GM12878 (cell line): ENCODE data around the gene PCP2. TPM values are rescaled to one million over a fixed set of nuclear protein-coding genes. Genes with fewer than 3 reads are reported as not detected.

Experiments used
- CBFB ChIP-seq: IDR thresholded peaks from 2 replicates; pipeline ENCODE4 v1.6.1; 2016; ENCODE audit warnings: antibody characterized with exemption, low read depth
- E4F1 ChIP-seq: fragments of 450-650 bp; IDR thresholded peaks from 2 replicates; pipeline ENCODE4 v1.6.1; 2018; ENCODE audit warnings: borderline replicate concordance, mild to moderate bottlenecking; ENCODE audit not compliant: partially characterized antibody
- ELK1 ChIP-seq: IDR thresholded peaks from 2 replicates; pipeline ENCODE4 v1.6.1; 2012; ENCODE audit warnings: low read depth, low read length, improper control_type of control experiment
- ESRRA ChIP-seq: IDR thresholded peaks from 2 replicates; pipeline ENCODE4 v1.6.1; 2012; ENCODE audit warnings: mild to moderate bottlenecking, low read length, improper control_type of control experiment
- ETV6 ChIP-seq, 2 experiments: fragments of 450-650 bp in 1 of 2; IDR thresholded peaks in 1 of 2; conservative IDR thresholded peaks in 1 of 2; 2 replicates each; pipeline ENCODE4 v1.6.1; 2014; ENCODE audit warnings: antibody characterized with exemption in 1 of 2, borderline replicate concordance in 1 of 2, low read depth in 1 of 2, mild to moderate bottlenecking in 1 of 2, moderate library complexity in 1 of 2
- NBN ChIP-seq: fragments of 450-650 bp; IDR thresholded peaks from 2 replicates; pipeline ENCODE4 v1.6.1; 2016
- POLR2AphosphoS5 ChIP-seq: IDR thresholded peaks from 2 replicates; pipeline ENCODE4 v1.6.1; 2011; ENCODE audit warnings: mild to moderate bottlenecking, low read length, inconsistent platforms
- TCF12 ChIP-seq: IDR thresholded peaks from 2 replicates; pipeline ENCODE4 v1.6.1; 2011; ENCODE audit warnings: low read depth, mild to moderate bottlenecking, low read length
- polyA plus RNA-seq, 11 experiments: library from polyadenylated mRNA; depleted of rRNA in 4 of 11; unstranded in 6 of 11; stranded (reverse) in 5 of 11; fragments of >200 nt; fragmentation: Nextera tagmentation in 4 of 11; fragmentation: Illumina TruSeq in 1 of 11; extraction: Ambion mirVana in 4 of 11; extraction: Trizol in 1 of 11; gene quantifications; 1 replicate in 1 of 11; 2 replicates in 10 of 11; pipeline versions ENCODE4 v1.2.1 to v1.2.3, GENCODE V29; 2011 to 2016; ENCODE audit warnings: inconsistent platforms in 2 of 11, missing spikeins in 2 of 11, low read depth in 1 of 11
- total RNA-seq, 4 experiments: library from RNA; depleted of rRNA in 3 of 4; stranded (reverse); fragments of >200 nt in 3 of 4; fragmentation: Illumina TruSeq in 1 of 4; extraction: Trizol in 1 of 4; gene quantifications; 2 replicates each; pipeline versions ENCODE4 v1.2.1 to v1.2.3, GENCODE V29; 2013 to 2021

PCP2 gene
- total and polyA plus RNA-seq, 10 of the 15 experiments (the other 5 are each of a cell fraction or from before 2014, with no cell fraction given): 0.10 to 0.62 (median 0.31) TPM; not detected in 5

- TF ChIP-seq ESRRA (0 out of 2 replicates have a peak, but pooled peaks have one; percentile 42), POLR2AphosphoS5 (peak; percentile 72; the same call in 1 of the 2 replicates), NBN (peak; percentile 56; the same call in 1 of the 2 replicates), ETV6 (conservative IDR thresholded peaks at IDR 0.05 in 1 of 2, IDR thresholded peaks at IDR 0.05 in 1 of 2; ENCODE audit: borderline replicate concordance in 1 of 2, low read depth in 1 of 2) (no peak), CBFB (peak; percentile 55; the same call in 1 of the 2 replicates), E4F1 (peak; percentile 67), TCF12 (peak; percentile 37; the same call in 1 of the 2 replicates), ELK1 (0 out of 2 replicates have a peak, but pooled peaks have one; percentile 23)
These were observed 3.3 kb upstream of the PCP2 start, which contains the start of gene STXBP2 (continued) for GRCh38 chr19:7636691-7637373.
